Femur (tissue), 1 donor: ENCODE results near the gene CBX6.
"Not testable (repeated sequence)": the region's sequence is repeated elsewhere in the genome, so short reads cannot be mapped to it uniquely, and the experiment has no call there.

ENCODE experiments used
- DNase-seq: peaks from one replicate; pipeline ENCODE4 v3.0.0-alpha.2; 2017

The CBX6 gene

GRCh38 chr22:38872172-38872830 lies at the start of gene CBX6:
Gene CBX6, minus strand, starts transcription at chr22:38872216. Its CDS starts 26 bp downstream, at chr22:38872190.
- peak; percentile 97 for DNase-seq

DNA sequence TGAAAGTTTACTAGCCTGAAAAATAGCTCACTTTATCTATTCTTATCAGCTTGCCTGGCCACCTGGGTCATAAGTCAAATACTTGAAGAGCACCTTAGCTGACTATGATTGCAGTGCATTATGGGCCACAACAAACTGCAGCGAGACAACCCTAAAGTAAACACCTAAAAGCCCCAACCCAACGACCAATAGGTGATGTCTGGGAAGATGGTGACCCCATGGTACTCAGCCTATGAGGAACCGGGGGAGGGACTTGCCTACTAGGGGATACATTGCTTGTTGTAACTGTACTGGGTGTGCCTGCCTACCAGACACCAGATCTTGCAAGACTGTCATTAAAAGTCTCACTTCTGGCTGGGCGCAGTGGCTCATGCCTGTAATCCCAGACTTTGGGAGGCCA lies 49.8 kb upstream of the CBX6 start:
- DNase-seq = no peak

GRCh38 chr22:38921120-38921519 lies 49.1 kb upstream of the CBX6 start:
- DNase-seq = no peak

DNA sequence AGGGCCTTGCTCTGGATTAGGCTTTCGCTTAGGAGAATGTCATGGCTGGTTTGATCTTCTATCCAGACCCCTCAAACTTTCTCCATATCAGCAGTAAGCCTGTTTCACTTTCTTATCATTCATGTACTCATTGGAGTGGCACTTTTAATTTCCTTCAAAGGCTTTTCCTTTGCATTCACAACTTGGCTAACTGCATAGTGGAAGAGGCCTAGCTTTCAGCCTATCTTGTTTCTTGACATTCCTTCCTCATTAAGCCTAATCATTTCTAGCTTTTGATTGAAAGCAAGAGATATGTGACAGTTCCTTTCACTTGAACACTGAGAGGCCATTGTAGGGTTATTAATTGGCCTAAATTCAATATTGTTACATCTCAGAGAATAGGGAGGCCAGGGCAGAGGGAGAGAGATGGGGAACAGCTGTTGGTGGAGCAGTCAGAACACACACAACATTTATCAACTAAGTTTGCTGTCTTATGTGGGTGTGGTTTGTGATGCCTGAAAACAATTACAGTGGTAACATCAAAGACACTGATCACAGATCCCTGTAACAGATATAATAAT lies 47.7 kb upstream of the CBX6 start:
- no peak for DNase-seq

DNA sequence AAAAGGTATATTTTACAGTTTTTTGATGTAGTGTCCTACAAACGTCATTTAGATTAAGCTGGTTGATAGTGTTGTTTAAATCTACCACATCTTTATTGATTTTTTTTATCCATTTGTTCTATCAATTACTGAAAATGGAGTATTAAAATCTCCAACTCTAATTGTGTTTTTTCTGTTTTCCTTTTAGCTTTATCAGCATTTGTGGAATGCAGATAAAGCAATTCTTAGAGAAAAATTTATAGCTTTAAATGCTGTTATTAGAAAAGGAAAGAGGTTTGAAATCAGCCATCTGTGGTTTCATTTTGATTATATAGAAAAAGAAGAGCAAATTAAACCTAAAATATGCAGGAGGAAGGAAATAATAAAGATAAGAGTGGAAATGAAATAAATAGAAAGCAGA lies 39.4 kb upstream of the CBX6 start:
- DNase-seq = no peak

- DNase-seq = no peak
Observed at GRCh38 chr22:38907767-38908166, 35.8 kb upstream of the CBX6 start.

DNA sequence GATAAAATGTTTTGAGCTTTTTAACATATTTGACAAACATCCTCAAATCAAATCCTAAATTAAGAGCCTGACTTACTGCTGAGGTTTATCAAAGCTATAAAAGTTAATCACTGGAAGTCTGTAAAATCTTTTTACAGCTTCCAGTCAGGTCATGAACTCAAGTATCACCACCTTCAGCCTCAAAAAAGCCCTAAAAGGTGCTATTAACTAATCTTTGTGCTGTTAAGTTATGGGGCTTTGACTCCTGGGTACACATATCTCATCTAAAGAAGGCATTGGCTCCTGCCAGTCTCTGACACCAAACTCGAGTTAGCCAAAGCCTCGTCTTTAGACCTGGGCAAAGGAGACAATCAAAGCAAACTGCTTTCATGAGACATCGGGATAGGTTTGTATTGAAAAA lies 34.0 kb upstream of the CBX6 start:
- no peak for DNase-seq

DNA sequence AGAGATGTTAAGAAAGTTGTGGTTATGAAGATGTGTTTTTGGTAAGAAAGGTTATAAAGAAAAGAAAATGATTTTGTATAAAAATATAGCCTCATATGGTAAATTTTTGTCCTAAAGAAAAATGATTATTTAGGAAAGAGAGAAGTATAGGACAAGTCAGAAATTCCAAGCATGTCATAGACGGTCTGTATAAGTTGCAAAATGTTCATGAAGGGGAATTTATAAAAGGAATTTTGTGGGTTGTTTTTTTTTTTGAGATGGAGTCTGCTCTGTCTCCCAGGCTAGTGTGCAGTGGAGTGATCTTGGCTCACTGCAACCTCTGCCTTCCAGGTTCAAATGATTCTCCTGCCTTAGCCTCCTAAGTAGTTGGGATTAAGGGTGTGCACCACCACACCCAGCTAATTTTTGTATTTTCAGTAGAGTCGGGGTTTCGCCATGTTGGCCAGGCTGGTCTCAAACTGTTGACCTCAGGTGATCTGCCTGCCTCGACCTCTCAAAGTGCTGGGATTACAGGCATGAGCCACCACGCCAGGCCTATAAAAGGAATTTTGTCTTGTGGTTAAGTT lies 32.1 kb upstream of the CBX6 start:
- not testable (repeated sequence) for DNase-seq

DNA sequence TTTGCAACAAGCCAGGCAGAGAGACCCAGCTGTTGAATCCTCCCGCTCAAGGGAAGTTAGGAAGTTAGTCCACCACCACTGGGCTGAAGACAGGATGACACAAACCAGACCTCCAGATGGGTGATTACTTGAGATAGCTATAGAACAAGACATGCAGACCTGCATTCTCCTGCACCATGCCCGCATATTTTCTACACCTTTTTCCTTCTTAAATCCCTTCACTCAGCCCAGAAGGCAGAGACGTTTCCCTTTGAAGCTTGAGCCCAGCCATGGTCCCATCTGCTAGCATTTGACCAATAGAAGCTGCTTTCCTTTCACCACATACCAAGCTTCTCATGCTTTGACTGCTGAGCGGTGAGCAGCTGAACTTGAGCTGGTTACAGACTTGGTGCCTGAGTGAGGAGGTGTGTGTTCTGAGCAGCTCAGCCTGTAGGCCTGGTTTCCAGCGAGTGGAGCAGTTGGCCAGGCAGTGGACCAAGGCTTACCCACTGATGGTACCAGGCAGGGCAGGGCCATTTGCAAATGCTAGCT lies 29.2 kb upstream of the CBX6 start:
- DNase-seq = no peak

DNA sequence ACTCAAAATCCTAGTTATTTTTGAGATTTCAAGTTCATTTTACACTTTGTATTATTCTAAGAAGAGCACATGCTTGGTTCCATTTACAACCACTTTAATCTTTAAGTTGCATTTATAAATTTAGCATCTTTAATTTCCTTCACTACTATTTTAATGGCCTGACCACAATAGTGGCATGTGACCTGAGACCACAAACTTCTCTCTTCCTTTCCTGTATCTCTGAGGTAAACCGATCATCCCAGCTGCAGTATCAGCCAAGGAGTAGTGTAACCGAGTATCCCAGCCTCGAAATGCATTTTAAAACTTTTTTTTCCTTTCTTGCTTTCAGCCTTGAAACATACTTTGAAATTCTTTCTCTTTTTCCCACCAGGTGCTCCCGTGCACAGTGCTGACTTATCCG lies 28.7 kb upstream of the CBX6 start:
- DNase-seq = no peak

- DNase-seq = no peak
Observed at GRCh38 chr22:38891256-38891655, 19.2 kb upstream of the CBX6 start.

DNA sequence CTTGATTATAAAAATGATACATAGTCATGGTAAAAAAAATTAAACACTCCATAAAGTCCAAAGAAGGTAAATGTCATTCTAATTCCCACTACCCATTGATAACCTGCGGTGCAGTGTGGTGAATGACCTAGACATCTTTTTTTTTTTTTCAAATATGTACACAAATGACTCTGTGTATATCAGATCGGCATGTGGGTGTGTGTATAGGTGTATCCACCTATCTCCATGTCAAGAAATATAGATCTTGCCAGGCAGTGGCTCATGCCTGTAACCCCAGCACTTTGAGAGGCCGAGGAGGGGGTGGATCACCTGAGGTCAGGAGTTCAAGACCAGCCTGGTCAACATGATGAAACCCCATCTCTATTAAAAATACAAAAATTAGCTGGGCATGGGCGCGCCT lies 18.4 kb upstream of the CBX6 start:
- DNase-seq = no peak

DNA sequence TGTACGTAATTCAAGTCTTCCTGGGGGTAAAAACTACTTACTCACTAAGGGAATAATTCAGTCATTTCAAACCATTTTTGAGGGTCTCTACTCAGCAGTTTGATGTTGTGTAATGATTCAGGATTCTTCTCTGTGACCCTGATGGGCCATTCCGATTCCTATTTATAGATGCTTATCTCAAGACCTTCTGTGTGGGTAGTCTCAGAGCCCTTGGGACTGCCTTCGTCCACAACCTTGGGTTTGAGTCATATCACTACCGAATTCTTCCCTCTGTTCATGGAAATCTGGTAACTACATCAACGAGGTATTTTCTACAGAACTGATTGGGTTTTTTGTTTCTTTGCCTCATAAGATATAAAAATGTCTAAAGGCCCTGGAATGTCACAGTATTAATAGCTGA lies 14.3 kb upstream of the CBX6 start:
- DNase-seq = no peak

DNA sequence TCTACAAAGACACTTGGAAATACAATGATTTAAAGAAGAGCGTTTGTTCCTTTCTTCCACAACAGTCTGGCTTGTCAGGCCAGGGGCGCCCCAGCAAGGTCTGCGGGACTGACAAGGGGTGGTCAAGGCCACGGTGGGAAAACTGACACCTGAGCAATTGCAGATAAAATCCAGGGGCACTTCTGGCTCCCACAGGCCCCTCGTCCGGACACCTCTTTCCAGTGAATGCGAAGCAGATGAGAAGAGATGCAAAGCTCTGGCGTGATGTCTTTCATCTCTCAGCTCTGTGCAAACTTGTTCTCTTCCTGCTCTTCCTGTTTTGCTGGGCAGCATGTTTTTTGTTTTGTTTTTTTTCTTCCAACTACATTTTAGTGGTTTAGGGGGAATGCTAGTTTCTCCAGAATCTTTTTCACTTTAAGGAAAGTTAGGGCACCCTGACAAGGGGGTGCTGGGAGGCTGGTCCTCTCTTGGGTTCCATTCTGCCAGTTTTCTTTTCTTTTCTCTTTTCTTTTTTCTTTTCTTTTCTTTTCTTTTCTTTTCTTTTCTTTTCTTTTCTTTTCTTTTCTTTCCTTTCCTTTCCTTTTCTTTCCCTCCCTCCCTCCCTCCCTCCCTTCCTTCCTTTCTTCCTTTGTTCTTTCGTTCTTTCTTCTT lies 11.1 kb upstream of the CBX6 start:
- DNase-seq = no peak

GRCh38 chr22:38881997-38882879 lies 10.2 kb upstream of the CBX6 start:
- DNase-seq = peak; percentile 63

DNA sequence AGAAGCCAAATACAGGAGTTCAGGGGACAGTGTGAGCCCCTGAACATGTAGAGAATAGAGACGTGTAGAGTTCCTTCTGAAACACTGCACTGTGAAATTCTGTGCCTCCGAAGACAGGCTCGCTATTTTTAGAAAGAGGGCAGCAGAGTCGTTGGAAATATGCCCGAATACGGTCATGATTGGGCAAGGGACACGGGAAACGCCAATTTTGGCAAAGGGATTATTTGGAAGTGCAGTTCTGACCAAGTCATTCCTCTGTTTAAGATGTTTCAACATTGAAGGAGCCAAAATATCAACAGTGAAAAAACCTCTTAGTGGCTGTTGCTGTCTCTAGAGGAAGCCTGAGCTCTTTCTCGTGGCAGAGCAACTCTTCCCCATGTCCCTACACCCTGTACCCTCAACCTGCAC lies 9.5 kb upstream of the CBX6 start:
- DNase-seq = peak; percentile 81

- DNase-seq = no peak
Observed at GRCh38 chr22:38879961-38880360, 7.9 kb upstream of the CBX6 start.

- DNase-seq = no peak
Observed at GRCh38 chr22:38879108-38879729, 7.2 kb upstream of the CBX6 start.

- DNase-seq = no peak
Observed at GRCh38 chr22:38878001-38878400, 6.0 kb upstream of the CBX6 start.

- no peak for DNase-seq
Observed at GRCh38 chr22:38874529-38875222, 2.7 kb upstream of the CBX6 start.

- no peak for DNase-seq
Observed at GRCh38 chr22:38873469-38874411, 1.7 kb upstream of the CBX6 start.
